Caco-2 (cell line): ENCODE results near the gene RGS10. TPM values are rescaled to one million over a fixed set of nuclear protein-coding genes. Genes with fewer than 3 reads are reported as not detected.

Experiments
- BruUV-seq: library from RNA; stranded (reverse); fragments of 400-500 nt; replicated peaks from 2 replicates; lab custom pipeline; 2021; lab: Mats Ljungman, UMichigan
- CTCF ChIA-PET: fragments of 300-600 bp; sonication (Branson Sonifier 250); formaldehyde crosslinking; loops from one replicate; lab custom pipeline; 2022; ENCODE audit warnings: antibody characterized with exemption; lab: Charles Lee
- POLR2A ChIA-PET: fragments of 300-600 bp; sonication (Branson Sonifier 250); formaldehyde crosslinking; loops from one replicate; lab custom pipeline; 2022; ENCODE audit warnings: antibody characterized with exemption; lab: Charles Lee
- DNase-seq, 2 experiments: peaks; one replicate each; pipeline versions ENCODE4 v3.0.0 to v3.0.0-alpha.2; 2020 to 2022
- H3K27me3 ChIP-seq: replicated peaks from 2 replicates; pipeline ENCODE4 v1.6.0; 2011; ENCODE audit warnings: low read length; ENCODE audit not compliant: control insufficient read depth, insufficient read depth
- H3K36me3 ChIP-seq: 2 replicates; pipeline ENCODE4 v1.5.1; 2011; ENCODE audit warnings: low read length; ENCODE audit not compliant: control insufficient read depth, insufficient read depth
- H3K4me1 ChIP-seq: fragments of 250-450 bp; sonication (Bioruptor Pico); 2 replicates; pipeline ENCODE4 v1.5.1; 2020; ENCODE audit warnings: mild to moderate bottlenecking
- H3K4me3 ChIP-seq: 2 replicates; pipeline ENCODE4 v1.5.1; 2011; ENCODE audit warnings: low read depth, mild to moderate bottlenecking, control low read depth, low read length
- H3K9me3 ChIP-seq: fragments of 250-450 bp; sonication (Bioruptor Pico); 2 replicates; pipeline ENCODE4 v1.5.1; 2020; ENCODE audit warnings: mild to moderate bottlenecking, moderate library complexity
- H3K27ac Mint-ChIP-seq: one replicate; pipeline ENCODE4 v1.8.0; 2022; ENCODE audit warnings: mixed read lengths; ENCODE audit not compliant: unreplicated experiment
- H3K27me3 Mint-ChIP-seq: one replicate; pipeline ENCODE4 v1.8.0; 2022; ENCODE audit warnings: mixed read lengths; ENCODE audit not compliant: insufficient read depth, unreplicated experiment
- H3K36me3 Mint-ChIP-seq: one replicate; pipeline ENCODE4 v1.8.0; 2022; ENCODE audit warnings: mild to moderate bottlenecking, mixed read lengths; ENCODE audit not compliant: insufficient read depth, unreplicated experiment
- H3K4me1 Mint-ChIP-seq: one replicate; pipeline ENCODE4 v1.8.0; 2022; ENCODE audit warnings: low read depth, mixed read lengths; ENCODE audit not compliant: unreplicated experiment
- H3K4me3 Mint-ChIP-seq: one replicate; pipeline ENCODE4 v1.8.0; 2022; ENCODE audit warnings: mild to moderate bottlenecking, moderate library complexity, mixed read lengths; ENCODE audit not compliant: unreplicated experiment
- H3K9me3 Mint-ChIP-seq: one replicate; pipeline ENCODE4 v1.8.0; 2022; ENCODE audit warnings: mixed read lengths; ENCODE audit not compliant: unreplicated experiment
- intact Hi-C: fragments of 100-400 bp; cut with micrococcal nuclease; formaldehyde crosslinking; loops from one replicate; pipeline ENCODE4 v1.10.0; 2022; ENCODE audit not compliant: unreplicated experiment
- total RNA-seq: library from RNA; stranded (reverse); gene quantifications from 2 replicates; pipeline ENCODE4 v1.2.3, GENCODE V29; 2022
- TF ChIP-seq, protein P1 (sequence below), 2 experiments: fragments of 200-600 bp in 1 of 2; IDR thresholded peaks; 1 replicate in 1 of 2; 2 replicates in 1 of 2; pipeline versions ENCODE4 v1.5.1 to v1.8.0; 2011 to 2022; ENCODE audit warnings: antibody characterized with exemption in 1 of 2, control low read depth in 1 of 2, inconsistent platforms in 1 of 2, low read depth in 1 of 2, low read length in 1 of 2, mild to moderate bottlenecking in 1 of 2, moderate library complexity in 1 of 2; ENCODE audit not compliant: insufficient read depth in 1 of 2, severe bottlenecking in 1 of 2, unreplicated experiment in 1 of 2

RGS10 gene
- total RNA-seq, 1 experiment from 2014 or later = 23.2 TPM

DNA sequence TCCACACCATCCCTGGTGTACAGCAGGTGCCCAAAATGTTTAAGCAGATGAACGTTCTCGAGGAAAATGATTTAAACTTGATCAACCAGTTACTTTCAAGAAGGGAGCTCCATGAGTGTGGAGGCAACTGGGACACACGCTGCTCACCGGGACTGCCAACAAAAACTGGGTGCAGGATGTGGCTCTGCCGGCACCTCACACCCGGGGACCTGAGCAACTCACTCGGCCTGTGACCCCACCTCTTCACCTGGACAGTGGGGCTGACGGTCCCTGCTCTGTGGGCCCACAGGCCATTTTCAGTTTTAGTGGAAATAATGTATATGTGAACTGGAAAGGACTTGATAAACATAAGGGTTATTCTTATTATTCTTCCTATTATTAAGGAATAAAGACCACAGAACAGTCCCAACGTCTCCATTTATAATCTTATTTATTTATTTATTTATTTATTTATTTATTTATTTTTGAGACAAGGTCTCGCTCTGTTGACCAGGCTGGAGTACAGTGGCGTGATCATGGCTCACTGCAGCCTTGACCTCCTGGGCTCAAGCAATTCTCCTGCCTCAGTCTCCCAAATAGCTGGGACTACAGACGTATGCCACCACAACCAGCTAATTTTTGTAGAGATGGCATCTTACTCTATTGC, 60.6 kb downstream of the RGS10 start:
- intact Hi-C loops = no loop called here
- no peak overlapping the region for H3K27ac Mint-ChIP-seq
- H3K4me1 Mint-ChIP-seq = peaks cover 6% of the 10 kb centered on the region
- Histone ChIP-seq H3K4me3 (no peak overlapping the region), H3K9me3 (no peaks in the 10 kb centered on the region), H3K36me3 (no peaks in the 10 kb centered on the region), H3K27me3 (no peaks in the 10 kb centered on the region), H3K4me1 (no peaks in the 10 kb centered on the region)
- no peak for DNase-seq
- no peak overlapping the region for H3K4me3 Mint-ChIP-seq
- TF ChIP-seq, protein P1, sequence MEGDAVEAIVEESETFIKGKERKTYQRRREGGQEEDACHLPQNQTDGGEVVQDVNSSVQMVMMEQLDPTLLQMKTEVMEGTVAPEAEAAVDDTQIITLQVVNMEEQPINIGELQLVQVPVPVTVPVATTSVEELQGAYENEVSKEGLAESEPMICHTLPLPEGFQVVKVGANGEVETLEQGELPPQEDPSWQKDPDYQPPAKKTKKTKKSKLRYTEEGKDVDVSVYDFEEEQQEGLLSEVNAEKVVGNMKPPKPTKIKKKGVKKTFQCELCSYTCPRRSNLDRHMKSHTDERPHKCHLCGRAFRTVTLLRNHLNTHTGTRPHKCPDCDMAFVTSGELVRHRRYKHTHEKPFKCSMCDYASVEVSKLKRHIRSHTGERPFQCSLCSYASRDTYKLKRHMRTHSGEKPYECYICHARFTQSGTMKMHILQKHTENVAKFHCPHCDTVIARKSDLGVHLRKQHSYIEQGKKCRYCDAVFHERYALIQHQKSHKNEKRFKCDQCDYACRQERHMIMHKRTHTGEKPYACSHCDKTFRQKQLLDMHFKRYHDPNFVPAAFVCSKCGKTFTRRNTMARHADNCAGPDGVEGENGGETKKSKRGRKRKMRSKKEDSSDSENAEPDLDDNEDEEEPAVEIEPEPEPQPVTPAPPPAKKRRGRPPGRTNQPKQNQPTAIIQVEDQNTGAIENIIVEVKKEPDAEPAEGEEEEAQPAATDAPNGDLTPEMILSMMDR (IDR thresholded peaks at IDR 0.05; ENCODE audit: insufficient read depth in 1 of 2, low read depth in 1 of 2, low read length in 1 of 2, severe bottlenecking in 1 of 2, unreplicated experiment in 1 of 2) = no peak
- H3K9me3 Mint-ChIP-seq = no peaks in the 10 kb centered on the region
- ChIA-PET CTCF (no interaction called here), POLR2A (no interaction called here)
- peaks cover 14% of the 10 kb centered on the region for H3K27me3 Mint-ChIP-seq
- BruUV-seq = no TSS peak
- H3K36me3 Mint-ChIP-seq = no peaks in the 10 kb centered on the region

DNA sequence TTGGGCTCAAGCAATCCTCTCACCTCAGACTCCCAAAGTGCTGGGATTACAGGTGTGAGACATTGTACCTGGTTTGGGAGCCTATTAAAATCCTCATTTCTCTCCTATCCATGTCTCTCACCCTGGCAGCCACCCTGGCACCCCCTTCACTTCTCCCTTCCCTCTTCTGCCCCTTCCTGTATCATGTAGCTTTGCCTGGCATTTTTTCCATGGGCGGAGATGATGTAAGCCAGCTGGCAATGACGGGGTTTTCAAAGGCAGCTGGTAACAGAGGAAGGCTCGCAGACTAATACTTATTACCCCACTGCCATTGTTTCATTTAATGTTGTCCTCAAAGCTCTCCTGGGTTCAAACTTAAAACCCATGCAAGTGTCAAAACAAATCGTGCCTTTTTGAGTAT, 61.9 kb downstream of the RGS10 start:
- POLR2A ChIA-PET = no interaction called here
- intact Hi-C loops = no loop called here
- CTCF ChIA-PET = no interaction called here
- Histone ChIP-seq H3K4me3 (no peak overlapping the region), H3K36me3 (no peaks in the 10 kb centered on the region), H3K4me1 (no peaks in the 10 kb centered on the region), H3K27me3 (no peaks in the 10 kb centered on the region), H3K9me3 (no peaks in the 10 kb centered on the region)
- H3K4me3 Mint-ChIP-seq = no peak overlapping the region
- H3K27ac Mint-ChIP-seq = no peak overlapping the region
- H3K9me3 Mint-ChIP-seq = no peaks in the 10 kb centered on the region
- peaks cover 14% of the 10 kb centered on the region for H3K27me3 Mint-ChIP-seq
- TF ChIP-seq, protein P1 (IDR thresholded peaks at IDR 0.05; ENCODE audit: insufficient read depth in 1 of 2, low read depth in 1 of 2, low read length in 1 of 2, severe bottlenecking in 1 of 2, unreplicated experiment in 1 of 2) = no peak
- BruUV-seq = no TSS peak
- H3K4me1 Mint-ChIP-seq = peaks cover 6% of the 10 kb centered on the region
- no peak for DNase-seq
- H3K36me3 Mint-ChIP-seq = no peaks in the 10 kb centered on the region

DNA sequence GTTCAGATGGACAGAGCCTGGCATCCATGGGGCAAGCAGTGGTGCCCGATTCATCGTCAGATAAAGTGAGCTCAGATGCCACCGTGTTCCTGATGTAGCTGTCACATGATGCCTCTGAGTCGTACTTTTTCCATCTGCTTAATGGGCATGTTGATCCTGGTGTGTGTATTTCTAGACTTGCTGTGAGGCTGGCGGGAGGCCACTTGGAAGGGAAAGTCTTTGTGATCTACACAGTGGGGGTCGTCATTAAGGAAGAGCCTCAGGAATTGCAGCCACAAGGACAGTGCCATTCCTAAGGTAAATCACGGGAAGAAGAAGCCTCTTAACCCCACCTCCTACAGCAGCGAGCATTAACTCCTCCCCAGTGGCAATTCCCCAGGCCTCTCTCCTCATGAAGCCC, 63.0 kb downstream of the RGS10 start:
- intact Hi-C loops = no loop called here
- no peaks in the 10 kb centered on the region for H3K9me3 Mint-ChIP-seq
- no peaks in the 10 kb centered on the region for H3K9me3 ChIP-seq
- CTCF ChIA-PET = interaction anchor here (0.6 kb wide), 1 partner anchor 34 kb away, joined by 3 read pairs; no protein-coding TSS in a partner anchor
- H3K4me1 Mint-ChIP-seq = peaks cover 6% of the 10 kb centered on the region
- H3K27me3 Mint-ChIP-seq = peaks cover 14% of the 10 kb centered on the region
- no peaks in the 10 kb centered on the region for H3K4me1 ChIP-seq
- no peak for DNase-seq
- BruUV-seq = no TSS peak
- no peak overlapping the region for H3K4me3 ChIP-seq
- H3K36me3 Mint-ChIP-seq = no peaks in the 10 kb centered on the region
- POLR2A ChIA-PET = no interaction called here
- TF ChIP-seq, protein P1 (IDR thresholded peaks at IDR 0.05; ENCODE audit: insufficient read depth in 1 of 2, low read depth in 1 of 2, low read length in 1 of 2, severe bottlenecking in 1 of 2, unreplicated experiment in 1 of 2) = no peak
- no peaks in the 10 kb centered on the region for H3K27me3 ChIP-seq
- no peak overlapping the region for H3K27ac Mint-ChIP-seq
- H3K4me3 Mint-ChIP-seq = no peak overlapping the region
- H3K36me3 ChIP-seq = no peaks in the 10 kb centered on the region
